ENCODE data around the gene VGLL4. TPM values are rescaled to one million over a fixed set of nuclear protein-coding genes. Genes with fewer than 3 reads are reported as not detected.
A peak's percentile ranks its signal among the peaks of the same experiment; 100 is the strongest.
"Not testable (repeated sequence)": the region's sequence is repeated elsewhere in the genome, so short reads cannot be mapped to it uniquely, and the experiment has no call there.

Gene VGLL4
- polyA plus RNA-seq, 5 donors: 95.0 to 117 (median 103) TPM

- DNase-seq: no peak
Measured at GRCh38 chr3:11536132-11536935, 107.4 kb downstream of the VGLL4 start.

GRCh38 chr3:11535243-11535960, 108.3 kb downstream of the VGLL4 start:
- DNase-seq: no peak

GRCh38 chr3:11534793-11535101, 109.0 kb downstream of the VGLL4 start:
- no peak for DNase-seq

GRCh38 chr3:11534011-11534792, 109.5 kb downstream of the VGLL4 start:
- no peak for DNase-seq

- no peak for DNase-seq
Measured at GRCh38 chr3:11532931-11533391, 110.8 kb downstream of the VGLL4 start.

GRCh38 chr3:11530153-11530721, 113.5 kb downstream of the VGLL4 start:
- DNase-seq: no peak

GRCh38 chr3:11529281-11529680, 114.4 kb downstream of the VGLL4 start:
- DNase-seq: no peak

- not testable (repeated sequence) for DNase-seq
Measured at GRCh38 chr3:11526121-11526520, 117.6 kb downstream of the VGLL4 start.

GRCh38 chr3:11523572-11524101, 120.1 kb downstream of the VGLL4 start:
- DNase-seq: no peak

GRCh38 chr3:11522953-11523571, 120.7 kb downstream of the VGLL4 start:
- no peak for DNase-seq

- DNase-seq: no peak
Measured at GRCh38 chr3:11522398-11522715, 121.4 kb downstream of the VGLL4 start.

GRCh38 chr3:11521167-11521566, 122.5 kb downstream of the VGLL4 start:
- DNase-seq: no peak

GRCh38 chr3:11517601-11518000, 126.1 kb downstream of the VGLL4 start:
- no peak for DNase-seq

GRCh38 chr3:11514191-11514821, 129.4 kb downstream of the VGLL4 start:
- no peak for DNase-seq

GRCh38 chr3:11513817-11514135, 129.9 kb downstream of the VGLL4 start:
- no peak for DNase-seq

GRCh38 chr3:11513125-11513816, 130.4 kb downstream of the VGLL4 start:
- not testable (repeated sequence) for DNase-seq

GRCh38 chr3:11511606-11512005, 132.1 kb downstream of the VGLL4 start:
- not testable (repeated sequence) for DNase-seq

- no peak for DNase-seq
Measured at GRCh38 chr3:11510356-11510755, 133.4 kb downstream of the VGLL4 start.

- no peak for DNase-seq
Measured at GRCh38 chr3:11510001-11510340, 133.7 kb downstream of the VGLL4 start.

- peak; percentile 84 to 87 for DNase-seq
Measured at GRCh38 chr3:11509173-11510000, 134.3 kb downstream of the VGLL4 start.
